Measurements from ENCODE around the gene L2HGDH. TPM values are rescaled to one million over a fixed set of nuclear protein-coding genes. Genes with fewer than 3 reads are reported as not detected.

Gene L2HGDH
- total RNA-seq, 1 experiment from 2014 or later = 22.6 TPM

GRCh38 chr14:50260072-50260471 lies 52.0 kb downstream of the L2HGDH start:
- H4K91ac ChIP-seq (ENCODE audit: insufficient read length, low read depth, low read length) = no peak overlapping the region
- H3K27ac Mint-ChIP-seq = peak overlapping the region in 1 of 3 experiments; percentile 39; a peak in 1 of 7 replicates

More at GRCh38 chr14:50260072-50260471, 52.0 kb downstream of the L2HGDH start:
- H3K27ac ChIP-seq (ENCODE audit: insufficient read length, low read depth, low read length) = no peak overlapping the region
- H3K23me2 ChIP-seq (ENCODE audit: insufficient read length, low read depth, low read length, poor library complexity, severe bottlenecking) = no peaks in the 10 kb centered on the region
- WGBS (ENCODE audit: extremely low coverage, insufficient read length, low lambda C conversion rate) = no CpG with 5 or more reads among the region's 3 CpGs
- no peak overlapping the region for H3T11ph ChIP-seq (ENCODE audit: low read length)
- H2AFZ ChIP-seq (ENCODE audit: low read length) = no peak overlapping the region
- no peak overlapping the region for H3K4me2 ChIP-seq (ENCODE audit: insufficient read depth, insufficient read length, low read length)
- no peak overlapping the region for H3K56ac ChIP-seq (ENCODE audit: insufficient read length, low read depth, low read length)
- H3K23ac ChIP-seq (ENCODE audit: insufficient read length, low read depth, low read length) = no peak overlapping the region
- H4K5ac ChIP-seq (ENCODE audit: insufficient read length, low read depth, low read length) = no peak overlapping the region
- no peak overlapping the region for H4K8ac ChIP-seq (replicated peaks; ENCODE audit: insufficient read length, low read depth, low read length)
- Mint-ChIP-seq H3K36me3 (ENCODE audit: insufficient read depth in 1 of 3, low read depth in 3 of 3) (peaks cover 0 to 24% (median 4%) of the 10 kb centered on the region in 3 experiments; a peak in 5 of 7 replicates), H3K4me1 (no peaks in the 10 kb centered on the region), H3K4me3 (no peak overlapping the region), H3K27me3 (ENCODE audit: low read depth) (no peaks in the 10 kb centered on the region), H3K9me3 (no peaks in the 10 kb centered on the region)
- H2BK20ac ChIP-seq (ENCODE audit: low read depth, low read length, poor library complexity, severe bottlenecking) = no peak overlapping the region
- no peak overlapping the region for H2BK120ac ChIP-seq (ENCODE audit: low read depth, low read length, poor library complexity, severe bottlenecking)
- no peaks in the 10 kb centered on the region for H3K79me1 ChIP-seq (ENCODE audit: insufficient read depth, low read depth, low read length, poor library complexity, severe bottlenecking)
- no peak overlapping the region for H3K9ac ChIP-seq (ENCODE audit: extremely low read depth, insufficient read length, low read length)
- no peak for DNase-seq
- H3K4ac ChIP-seq (ENCODE audit: low read depth, low read length) = no peak overlapping the region
- TF ChIP-seq CTCF (conservative IDR thresholded peaks at IDR 0.05) = no peak
- no peak overlapping the region for H2AK5ac ChIP-seq (ENCODE audit: insufficient read length, low read length)
- H2BK15ac ChIP-seq (ENCODE audit: low read depth, low read length) = no peak overlapping the region
- H2BK5ac ChIP-seq (ENCODE audit: insufficient read length, low read length) = no peak overlapping the region
- no peaks in the 10 kb centered on the region for H3K27me3 ChIP-seq (ENCODE audit: insufficient read depth, low read length)
- no peaks in the 10 kb centered on the region for H3K79me2 ChIP-seq (ENCODE audit: insufficient read depth, low read length)
- no peaks in the 10 kb centered on the region for H3K9me3 ChIP-seq (ENCODE audit: control insufficient read depth, low read depth, low read length)
- H3K18ac ChIP-seq (ENCODE audit: insufficient read length, low read depth, low read length) = no peak overlapping the region
- no peaks in the 10 kb centered on the region for H4K20me1 ChIP-seq (ENCODE audit: control insufficient read depth, insufficient read depth, insufficient read length)
- H3K4me1 ChIP-seq (ENCODE audit: insufficient read depth, low read length) = no peaks in the 10 kb centered on the region
- no peak overlapping the region for H3K14ac ChIP-seq (ENCODE audit: insufficient read depth, low read length)
- H2BK12ac ChIP-seq (ENCODE audit: insufficient read length, low read depth, low read length) = no peak overlapping the region

All from H9 (cell line).